GM23338 (cell line): ENCODE data around the gene PALMD. TPM values are rescaled to one million over a fixed set of nuclear protein-coding genes. Genes with fewer than 3 reads are reported as not detected.

ENCODE experiments used
- ATAC-seq: fragments of 200-7000 bp; cut with Tn5 transposase; 3 replicates; pipeline ENCODE4 v1.9.1; 2020
- DNase-seq: peaks from one replicate; pipeline ENCODE4 v3.0.0-alpha.2; 2015; ENCODE audit warnings: low spot score
- H2AFZ ChIP-seq: fragments of 200-600 bp; sonication (generic); 2 replicates; pipeline ENCODE4 v1.8.0; 2016; ENCODE audit warnings: antibody characterized with exemption, mild to moderate bottlenecking, moderate library complexity
- H3F3A ChIP-seq: fragments of 200-600 bp; sonication (generic); replicated peaks from 2 replicates; pipeline ENCODE4 v1.8.0; 2017; ENCODE audit warnings: antibody characterized with exemption, mixed run types, low read depth
- H3K27ac ChIP-seq: fragments of 200-600 bp; sonication (generic); 2 replicates; pipeline ENCODE4 v1.6.1; 2016; ENCODE audit warnings: low read depth
- H3K27me3 ChIP-seq: fragments of 200-600 bp; sonication (generic); 2 replicates; pipeline ENCODE4 v1.8.0; 2016; ENCODE audit warnings: mild to moderate bottlenecking, mixed run types, moderate library complexity; ENCODE audit not compliant: insufficient read depth
- H3K36me3 ChIP-seq: fragments of 200-600 bp; sonication (generic); 2 replicates; pipeline ENCODE4 v1.8.0; 2016; ENCODE audit warnings: mild to moderate bottlenecking; ENCODE audit not compliant: insufficient read depth
- H3K4me1 ChIP-seq: fragments of 200-600 bp; sonication (generic); 2 replicates; pipeline ENCODE4 v1.8.0; 2016; ENCODE audit warnings: mild to moderate bottlenecking, moderate library complexity; ENCODE audit not compliant: insufficient read depth
- H3K4me2 ChIP-seq: fragments of 200-600 bp; sonication (generic); 2 replicates; pipeline ENCODE4 v1.7.1; 2017; ENCODE audit warnings: mixed run types
- H3K4me3 ChIP-seq: fragments of 200-600 bp; sonication (generic); 2 replicates; pipeline ENCODE4 v1.6.1; 2016; ENCODE audit warnings: mixed run types
- H3K79me2 ChIP-seq: fragments of 200-600 bp; sonication (generic); replicated peaks from 2 replicates; pipeline ENCODE4 v1.8.0; 2017; ENCODE audit warnings: mild to moderate bottlenecking; ENCODE audit not compliant: insufficient read depth
- H3K9me2 ChIP-seq: fragments of 200-600 bp; sonication (generic); 2 replicates; pipeline ENCODE4 v1.8.0; 2017; ENCODE audit not compliant: insufficient read depth
- H4K20me1 ChIP-seq: fragments of 200-600 bp; sonication (generic); replicated peaks from 2 replicates; pipeline ENCODE4 v1.8.0; 2017; ENCODE audit warnings: mild to moderate bottlenecking; ENCODE audit not compliant: insufficient read depth
- H3K27ac Mint-ChIP-seq: 2 replicates; pipeline ENCODE4 v1.8.0; 2020; ENCODE audit warnings: inconsistent platforms, mild to moderate bottlenecking, moderate library complexity, mixed read lengths
- H3K27me3 Mint-ChIP-seq: 3 replicates; pipeline ENCODE4 v1.8.0; 2022; ENCODE audit warnings: low read depth, mild to moderate bottlenecking, moderate library complexity, mixed read lengths, inconsistent platforms; ENCODE audit not compliant: insufficient read depth, poor library complexity
- H3K36me3 Mint-ChIP-seq: 3 replicates; pipeline ENCODE4 v1.8.0; 2021; ENCODE audit warnings: low read depth, mild to moderate bottlenecking, inconsistent platforms, moderate library complexity, mixed read lengths
- H3K4me1 Mint-ChIP-seq: 3 replicates; pipeline ENCODE4 v1.8.0; 2020; ENCODE audit warnings: mild to moderate bottlenecking, inconsistent platforms, mixed read lengths
- H3K4me3 Mint-ChIP-seq: 3 replicates; pipeline ENCODE4 v1.8.0; 2021; ENCODE audit warnings: moderate library complexity, mild to moderate bottlenecking, inconsistent platforms, mixed read lengths
- H3K9me3 Mint-ChIP-seq: 3 replicates; pipeline ENCODE4 v1.8.0; 2020; ENCODE audit warnings: moderate library complexity, mild to moderate bottlenecking, inconsistent platforms, mixed read lengths
- CREB1 ChIP-seq: fragments of 250-450 bp; sonication (Bioruptor Pico); IDR thresholded peaks from 2 replicates; pipeline ENCODE4 v1.5.0; 2020; ENCODE audit warnings: low read depth, mild to moderate bottlenecking, moderate library complexity
- EZH2 ChIP-seq: fragments of 200-600 bp; sonication (generic); IDR thresholded peaks from one replicate; pipeline ENCODE4 v1.8.0; 2017; ENCODE audit warnings: antibody characterized with exemption, mild to moderate bottlenecking, low read depth; ENCODE audit not compliant: unreplicated experiment
- EZH2phosphoT487 ChIP-seq: fragments of 200-600 bp; sonication (generic); IDR thresholded peaks from one replicate; pipeline ENCODE4 v1.8.1; 2018; ENCODE audit warnings: antibody characterized with exemption; ENCODE audit not compliant: unreplicated experiment
- NANOG ChIP-seq: IDR thresholded peaks from 2 replicates; pipeline ENCODE4 v1.6.1; 2016; ENCODE audit warnings: antibody characterized with exemption, borderline replicate concordance
- POLR2AphosphoS5 ChIP-seq: IDR thresholded peaks from 2 replicates; pipeline ENCODE4 v1.6.1; 2016; ENCODE audit warnings: antibody characterized with exemption, low read depth
- STAT1 ChIP-seq: IDR thresholded peaks from one replicate; pipeline ENCODE4 v1.6.1; 2016; ENCODE audit warnings: antibody characterized with exemption; ENCODE audit not compliant: unreplicated experiment
- ZNF114 ChIP-seq: fragments of 250-450 bp; sonication (Bioruptor Pico); IDR thresholded peaks from 2 replicates; pipeline ENCODE4 v1.5.0; 2020; ENCODE audit warnings: mild to moderate bottlenecking, moderate library complexity
- ZNF331 ChIP-seq: fragments of 250-450 bp; sonication (Bioruptor Pico); IDR thresholded peaks from 2 replicates; pipeline ENCODE4 v1.5.0; 2020; ENCODE audit warnings: low read depth, mild to moderate bottlenecking, moderate library complexity
- polyA plus RNA-seq: library from polyadenylated mRNA; unstranded; fragments of >200 nt; fragmentation: Nextera tagmentation; extraction: Ambion mirVana; gene quantifications from 2 replicates; pipeline ENCODE4 v1.2.1, GENCODE V29; 2016
- total RNA-seq: library from RNA; depleted of rRNA; stranded (reverse); fragments of >200 nt; shearing (Covaris generic); gene quantifications from 2 replicates; pipeline ENCODE4 v1.2.3, GENCODE V29; 2014
- TF ChIP-seq, protein P1 (sequence below): fragments of 250-450 bp; sonication (Bioruptor Pico); IDR thresholded peaks from 2 replicates; pipeline ENCODE4 v1.5.0; 2020; ENCODE audit warnings: mild to moderate bottlenecking, moderate library complexity
- TF ChIP-seq, protein P2 (sequence below): IDR thresholded peaks from 2 replicates; pipeline ENCODE4 v1.6.1; 2016; ENCODE audit warnings: antibody characterized with exemption
- TF ChIP-seq, protein P3 (sequence below): IDR thresholded peaks from one replicate; pipeline ENCODE4 v1.6.1; 2018; ENCODE audit warnings: antibody characterized with exemption; ENCODE audit not compliant: unreplicated experiment

The PALMD gene
- total and polyA plus RNA-seq, 2 experiments from 2014 or later, result not detected

DNA sequence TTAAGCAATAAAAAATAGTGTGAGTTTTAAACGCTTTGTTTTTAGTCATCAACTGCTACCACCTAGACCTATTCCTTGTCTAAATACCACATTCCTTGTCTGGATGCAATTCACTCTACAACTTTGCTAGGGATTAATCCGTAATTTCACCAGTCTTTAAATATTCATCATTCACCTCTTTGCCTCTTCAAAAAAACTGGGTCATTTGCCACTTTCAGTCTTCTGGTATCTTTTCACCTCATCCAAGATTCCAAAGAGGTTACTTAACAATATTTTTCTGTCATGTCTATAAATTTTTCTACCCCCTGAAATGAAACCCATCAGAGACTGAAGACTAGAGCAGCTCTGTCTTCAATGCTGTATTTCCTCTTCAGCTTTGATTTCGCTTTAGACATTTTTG is 9.5 kb downstream of the PALMD start (continued):
- TF ChIP-seq, protein P1, sequence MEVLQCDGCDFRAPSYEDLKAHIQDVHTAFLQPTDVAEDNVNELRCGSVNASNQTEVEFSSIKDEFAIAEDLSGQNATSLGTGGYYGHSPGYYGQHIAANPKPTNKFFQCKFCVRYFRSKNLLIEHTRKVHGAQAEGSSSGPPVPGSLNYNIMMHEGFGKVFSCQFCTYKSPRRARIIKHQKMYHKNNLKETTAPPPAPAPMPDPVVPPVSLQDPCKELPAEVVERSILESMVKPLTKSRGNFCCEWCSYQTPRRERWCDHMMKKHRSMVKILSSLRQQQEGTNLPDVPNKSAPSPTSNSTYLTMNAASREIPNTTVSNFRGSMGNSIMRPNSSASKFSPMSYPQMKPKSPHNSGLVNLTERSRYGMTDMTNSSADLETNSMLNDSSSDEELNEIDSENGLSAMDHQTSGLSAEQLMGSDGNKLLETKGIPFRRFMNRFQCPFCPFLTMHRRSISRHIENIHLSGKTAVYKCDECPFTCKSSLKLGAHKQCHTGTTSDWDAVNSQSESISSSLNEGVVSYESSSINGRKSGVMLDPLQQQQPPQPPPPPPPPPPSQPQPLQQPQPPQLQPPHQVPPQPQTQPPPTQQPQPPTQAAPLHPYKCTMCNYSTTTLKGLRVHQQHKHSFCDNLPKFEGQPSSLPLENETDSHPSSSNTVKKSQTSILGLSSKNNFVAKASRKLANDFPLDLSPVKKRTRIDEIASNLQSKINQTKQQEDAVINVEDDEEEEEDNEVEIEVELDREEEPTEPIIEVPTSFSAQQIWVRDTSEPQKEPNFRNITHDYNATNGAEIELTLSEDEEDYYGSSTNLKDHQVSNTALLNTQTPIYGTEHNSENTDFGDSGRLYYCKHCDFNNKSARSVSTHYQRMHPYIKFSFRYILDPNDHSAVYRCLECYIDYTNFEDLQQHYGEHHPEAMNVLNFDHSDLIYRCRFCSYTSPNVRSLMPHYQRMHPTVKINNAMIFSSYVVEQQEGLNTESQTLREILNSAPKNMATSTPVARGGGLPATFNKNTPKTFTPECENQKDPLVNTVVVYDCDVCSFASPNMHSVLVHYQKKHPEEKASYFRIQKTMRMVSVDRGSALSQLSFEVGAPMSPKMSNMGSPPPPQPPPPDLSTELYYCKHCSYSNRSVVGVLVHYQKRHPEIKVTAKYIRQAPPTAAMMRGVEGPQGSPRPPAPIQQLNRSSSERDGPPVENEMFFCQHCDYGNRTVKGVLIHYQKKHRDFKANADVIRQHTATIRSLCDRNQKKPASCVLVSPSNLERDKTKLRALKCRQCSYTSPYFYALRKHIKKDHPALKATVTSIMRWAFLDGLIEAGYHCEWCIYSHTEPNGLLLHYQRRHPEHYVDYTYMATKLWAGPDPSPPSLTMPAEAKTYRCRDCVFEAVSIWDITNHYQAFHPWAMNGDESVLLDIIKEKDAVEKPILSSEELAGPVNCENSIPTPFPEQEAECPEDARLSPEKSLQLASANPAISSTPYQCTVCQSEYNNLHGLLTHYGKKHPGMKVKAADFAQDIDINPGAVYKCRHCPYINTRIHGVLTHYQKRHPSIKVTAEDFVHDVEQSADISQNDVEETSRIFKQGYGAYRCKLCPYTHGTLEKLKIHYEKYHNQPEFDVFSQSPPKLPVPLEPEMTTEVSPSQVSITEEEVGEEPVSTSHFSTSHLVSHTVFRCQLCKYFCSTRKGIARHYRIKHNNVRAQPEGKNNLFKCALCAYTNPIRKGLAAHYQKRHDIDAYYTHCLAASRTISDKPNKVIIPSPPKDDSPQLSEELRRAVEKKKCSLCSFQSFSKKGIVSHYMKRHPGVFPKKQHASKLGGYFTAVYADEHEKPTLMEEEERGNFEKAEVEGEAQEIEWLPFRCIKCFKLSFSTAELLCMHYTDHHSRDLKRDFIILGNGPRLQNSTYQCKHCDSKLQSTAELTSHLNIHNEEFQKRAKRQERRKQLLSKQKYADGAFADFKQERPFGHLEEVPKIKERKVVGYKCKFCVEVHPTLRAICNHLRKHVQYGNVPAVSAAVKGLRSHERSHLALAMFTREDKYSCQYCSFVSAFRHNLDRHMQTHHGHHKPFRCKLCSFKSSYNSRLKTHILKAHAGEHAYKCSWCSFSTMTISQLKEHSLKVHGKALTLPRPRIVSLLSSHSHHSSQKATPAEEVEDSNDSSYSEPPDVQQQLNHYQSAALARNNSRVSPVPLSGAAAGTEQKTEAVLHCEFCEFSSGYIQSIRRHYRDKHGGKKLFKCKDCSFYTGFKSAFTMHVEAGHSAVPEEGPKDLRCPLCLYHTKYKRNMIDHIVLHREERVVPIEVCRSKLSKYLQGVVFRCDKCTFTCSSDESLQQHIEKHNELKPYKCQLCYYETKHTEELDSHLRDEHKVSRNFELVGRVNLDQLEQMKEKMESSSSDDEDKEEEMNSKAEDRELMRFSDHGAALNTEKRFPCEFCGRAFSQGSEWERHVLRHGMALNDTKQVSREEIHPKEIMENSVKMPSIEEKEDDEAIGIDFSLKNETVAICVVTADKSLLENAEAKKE (CRISPR knock-in tag), result no peak
- TF ChIP-seq POLR2AphosphoS5 (no peak), ZNF114 (CRISPR knock-in tag) (no peak), EZH2 (no peak), STAT1 (no peak)
- TF ChIP-seq, protein P2, sequence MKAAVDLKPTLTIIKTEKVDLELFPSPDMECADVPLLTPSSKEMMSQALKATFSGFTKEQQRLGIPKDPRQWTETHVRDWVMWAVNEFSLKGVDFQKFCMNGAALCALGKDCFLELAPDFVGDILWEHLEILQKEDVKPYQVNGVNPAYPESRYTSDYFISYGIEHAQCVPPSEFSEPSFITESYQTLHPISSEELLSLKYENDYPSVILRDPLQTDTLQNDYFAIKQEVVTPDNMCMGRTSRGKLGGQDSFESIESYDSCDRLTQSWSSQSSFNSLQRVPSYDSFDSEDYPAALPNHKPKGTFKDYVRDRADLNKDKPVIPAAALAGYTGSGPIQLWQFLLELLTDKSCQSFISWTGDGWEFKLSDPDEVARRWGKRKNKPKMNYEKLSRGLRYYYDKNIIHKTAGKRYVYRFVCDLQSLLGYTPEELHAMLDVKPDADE, result no peak

DNA sequence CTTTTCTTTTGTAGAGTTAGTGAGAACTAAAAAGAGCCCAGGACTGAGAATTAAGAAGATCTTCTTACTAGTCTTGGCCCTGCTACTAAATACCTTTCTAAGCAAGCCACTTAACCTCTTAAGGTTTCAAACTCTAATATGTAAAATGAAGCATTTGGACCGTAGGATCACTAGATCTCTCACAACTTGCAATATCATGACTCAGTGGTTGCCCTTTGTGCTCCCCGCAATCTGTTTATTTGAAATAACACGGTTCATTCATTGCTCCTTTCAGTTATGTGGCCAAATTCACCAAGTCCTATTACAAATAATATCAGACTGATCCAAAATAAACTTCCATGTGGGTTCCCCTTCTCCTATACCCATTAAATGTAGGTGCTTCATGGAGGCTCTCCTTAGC is 10.8 kb downstream of the PALMD start:
- Mint-ChIP-seq H3K4me3 (no peak overlapping the region), H3K9me3 (no peaks in the 10 kb centered on the region), H3K27me3 (peaks cover 2% of the 10 kb centered on the region), H3K36me3 (no peaks in the 10 kb centered on the region), H3K4me1 (peaks cover 4% of the 10 kb centered on the region; the same call in 2 of the 3 replicates), H3K27ac (no peak overlapping the region)
- Histone ChIP-seq H2AFZ (no peak overlapping the region), H3K27me3 (no peaks in the 10 kb centered on the region), H3K4me2 (no peak overlapping the region), H4K20me1 (no peaks in the 10 kb centered on the region), H3K79me2 (no peaks in the 10 kb centered on the region), H3K36me3 (no peaks in the 10 kb centered on the region), H3K27ac (no peak overlapping the region), H3K9me2 (no peaks in the 10 kb centered on the region), H3K4me1 (no peaks in the 10 kb centered on the region), H3K4me3 (no peak overlapping the region), H3F3A (no peaks in the 10 kb centered on the region)
- DNase-seq (no peak), ATAC-seq (no peak)
- no peak for TF ChIP-seq ZNF331
- TF ChIP-seq, protein P3, sequence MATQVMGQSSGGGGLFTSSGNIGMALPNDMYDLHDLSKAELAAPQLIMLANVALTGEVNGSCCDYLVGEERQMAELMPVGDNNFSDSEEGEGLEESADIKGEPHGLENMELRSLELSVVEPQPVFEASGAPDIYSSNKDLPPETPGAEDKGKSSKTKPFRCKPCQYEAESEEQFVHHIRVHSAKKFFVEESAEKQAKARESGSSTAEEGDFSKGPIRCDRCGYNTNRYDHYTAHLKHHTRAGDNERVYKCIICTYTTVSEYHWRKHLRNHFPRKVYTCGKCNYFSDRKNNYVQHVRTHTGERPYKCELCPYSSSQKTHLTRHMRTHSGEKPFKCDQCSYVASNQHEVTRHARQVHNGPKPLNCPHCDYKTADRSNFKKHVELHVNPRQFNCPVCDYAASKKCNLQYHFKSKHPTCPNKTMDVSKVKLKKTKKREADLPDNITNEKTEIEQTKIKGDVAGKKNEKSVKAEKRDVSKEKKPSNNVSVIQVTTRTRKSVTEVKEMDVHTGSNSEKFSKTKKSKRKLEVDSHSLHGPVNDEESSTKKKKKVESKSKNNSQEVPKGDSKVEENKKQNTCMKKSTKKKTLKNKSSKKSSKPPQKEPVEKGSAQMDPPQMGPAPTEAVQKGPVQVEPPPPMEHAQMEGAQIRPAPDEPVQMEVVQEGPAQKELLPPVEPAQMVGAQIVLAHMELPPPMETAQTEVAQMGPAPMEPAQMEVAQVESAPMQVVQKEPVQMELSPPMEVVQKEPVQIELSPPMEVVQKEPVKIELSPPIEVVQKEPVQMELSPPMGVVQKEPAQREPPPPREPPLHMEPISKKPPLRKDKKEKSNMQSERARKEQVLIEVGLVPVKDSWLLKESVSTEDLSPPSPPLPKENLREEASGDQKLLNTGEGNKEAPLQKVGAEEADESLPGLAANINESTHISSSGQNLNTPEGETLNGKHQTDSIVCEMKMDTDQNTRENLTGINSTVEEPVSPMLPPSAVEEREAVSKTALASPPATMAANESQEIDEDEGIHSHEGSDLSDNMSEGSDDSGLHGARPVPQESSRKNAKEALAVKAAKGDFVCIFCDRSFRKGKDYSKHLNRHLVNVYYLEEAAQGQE, result no peak
- TF ChIP-seq, protein P2, result no peak
- no peak for TF ChIP-seq EZH2phosphoT487
- TF ChIP-seq NANOG, result no peak
- TF ChIP-seq CREB1 (CRISPR knock-in tag), result no peak
